HepG2 (cell line): ENCODE measurements around the gene GNL3. TPM values are rescaled to one million over a fixed set of nuclear protein-coding genes. Genes with fewer than 3 reads are reported as not detected.

Source experiments
- CREBL2 ChIP-seq: sonication (generic); formaldehyde crosslinking; IDR thresholded peaks from 2 replicates; pipeline ENCODE4 v1.8.1; 2023; ENCODE audit warnings: missing genetic modification reagents, mild to moderate bottlenecking, borderline replicate concordance
- DNMT1 ChIP-seq: sonication (generic); formaldehyde crosslinking; IDR thresholded peaks from 2 replicates; pipeline ENCODE4 v1.5.1; 2020; ENCODE audit warnings: mild to moderate bottlenecking, missing genetic modification reagents
- EP300 ChIP-seq, 3 experiments: sonication (generic) in 1 of 3; formaldehyde crosslinking in 1 of 3; IDR thresholded peaks; 2 replicates each; pipeline versions ENCODE4 v1.5.1 to v1.6.1; 2011 to 2020; ENCODE audit warnings: low read depth in 2 of 3, low read length in 2 of 3, borderline replicate concordance in 1 of 3, improper control_type of control experiment in 1 of 3, mild to moderate bottlenecking in 1 of 3, missing genetic modification reagents in 1 of 3, moderate library complexity in 1 of 3
- HDAC2 ChIP-seq: sonication (generic); formaldehyde crosslinking; IDR thresholded peaks from 2 replicates; pipeline ENCODE4 v1.4.0; 2020; ENCODE audit warnings: missing genetic modification reagents
- KAT7 ChIP-seq: IDR thresholded peaks from 2 replicates; pipeline ENCODE4 v1.6.1; 2018; ENCODE audit warnings: borderline replicate concordance, missing compliant biosample characterization
- MAZ ChIP-seq, 2 experiments: sonication (generic) in 1 of 2; formaldehyde crosslinking in 1 of 2; IDR thresholded peaks; 2 replicates each; pipeline versions ENCODE4 v1.5.0 to v1.6.1; 2012 to 2020; ENCODE audit warnings: low read depth in 2 of 2, mild to moderate bottlenecking in 2 of 2, borderline replicate concordance in 1 of 2, improper control_type of control experiment in 1 of 2, low read length in 1 of 2, missing genetic modification reagents in 1 of 2, moderate library complexity in 1 of 2
- MXD1 ChIP-seq: sonication (generic); formaldehyde crosslinking; IDR thresholded peaks from 2 replicates; pipeline ENCODE4 v1.4.0; 2020; ENCODE audit warnings: mild to moderate bottlenecking, missing genetic modification reagents
- NCOA2 ChIP-seq: sonication (generic); formaldehyde crosslinking; IDR thresholded peaks from 2 replicates; pipeline ENCODE4 v1.8.0; 2022; ENCODE audit warnings: inconsistent platforms
- PAX8 ChIP-seq: sonication (generic); formaldehyde crosslinking; IDR thresholded peaks from 2 replicates; pipeline ENCODE4 v1.8.0; 2022; ENCODE audit warnings: mild to moderate bottlenecking, missing genetic modification reagents, borderline replicate concordance
- PBX3 ChIP-seq: sonication (generic); formaldehyde crosslinking; IDR thresholded peaks from 2 replicates; pipeline ENCODE4 v1.8.1; 2023; ENCODE audit warnings: missing genetic modification reagents, inconsistent platforms, borderline replicate concordance
- PPARG ChIP-seq: conservative IDR thresholded peaks from 2 replicates; pipeline ENCODE4 v1.6.1; 2016; ENCODE audit warnings: missing biosample characterization, missing genetic modification reagents
- SP4 ChIP-seq: sonication (generic); formaldehyde crosslinking; IDR thresholded peaks from 2 replicates; pipeline ENCODE4 v1.8.1; 2023; ENCODE audit warnings: mild to moderate bottlenecking, missing genetic modification reagents
- TCF7 ChIP-seq: sonication (generic); IDR thresholded peaks from 2 replicates; pipeline ENCODE4 v1.6.1; 2016; ENCODE audit warnings: antibody characterized with exemption, low read depth
- ZBTB2 ChIP-seq: sonication (generic); formaldehyde crosslinking; IDR thresholded peaks from 2 replicates; pipeline ENCODE4 v1.8.0; 2022; ENCODE audit warnings: low read depth, missing genetic modification reagents
- ZBTB39 ChIP-seq: sonication (generic); formaldehyde crosslinking; IDR thresholded peaks from 2 replicates; pipeline ENCODE4 v1.5.0; 2020; ENCODE audit warnings: missing genetic modification reagents
- ZFP41 ChIP-seq: sonication (generic); formaldehyde crosslinking; IDR thresholded peaks from 2 replicates; pipeline ENCODE4 v1.4.0; 2020; ENCODE audit warnings: mild to moderate bottlenecking, missing genetic modification reagents, borderline replicate concordance
- ZMAT3 ChIP-seq: sonication (generic); formaldehyde crosslinking; conservative IDR thresholded peaks from 2 replicates; pipeline ENCODE4 v1.7.0; 2021; ENCODE audit warnings: missing genetic modification reagents
- ZNF121 ChIP-seq: sonication (generic); formaldehyde crosslinking; IDR thresholded peaks from 2 replicates; pipeline ENCODE4 v1.5.0; 2020; ENCODE audit warnings: mild to moderate bottlenecking, missing genetic modification reagents
- ZNF564 ChIP-seq: sonication (generic); formaldehyde crosslinking; IDR thresholded peaks from 2 replicates; pipeline ENCODE4 v1.8.1; 2023; ENCODE audit warnings: mild to moderate bottlenecking, missing genetic modification reagents
- ZNF570 ChIP-seq: sonication (generic); formaldehyde crosslinking; IDR thresholded peaks from 2 replicates; pipeline ENCODE4 v1.4.0; 2020; ENCODE audit warnings: mild to moderate bottlenecking, missing genetic modification reagents, borderline replicate concordance
- ZNF577 ChIP-seq: sonication (generic); formaldehyde crosslinking; IDR thresholded peaks from 2 replicates; pipeline ENCODE4 v1.4.0; 2020; ENCODE audit warnings: mild to moderate bottlenecking, low read depth, missing genetic modification reagents, borderline replicate concordance
- polyA plus RNA-seq, 8 experiments: library from polyadenylated mRNA; depleted of rRNA in 3 of 8; stranded (reverse) in 7 of 8; unstranded in 1 of 8; fragments of >200 nt; fragmentation: Illumina TruSeq in 4 of 8; extraction: Trizol in 4 of 8; gene quantifications; 2 replicates each; pipeline versions ENCODE4 v1.2.1 to v1.2.3, GENCODE V29; 2011 to 2016; ENCODE audit warnings: low read depth in 4 of 8, missing spikeins in 1 of 8, mixed read lengths in 1 of 8; ENCODE audit not compliant: insufficient read depth in 1 of 8
- total RNA-seq, 5 experiments: library from RNA; depleted of rRNA; stranded (reverse); fragments of >200 nt; fragmentation: Illumina TruSeq; extraction: Trizol; gene quantifications; 2 replicates each; pipeline ENCODE4 v1.2.3, GENCODE V29; 2016; ENCODE audit warnings: low read depth in 1 of 5

Gene GNL3
- total and polyA plus RNA-seq, 2 of the 13 experiments (the other 11 are each of a cell fraction or from before 2014, with no cell fraction given): 129 to 257 TPM

- TF ChIP-seq PBX3 (CRISPR knock-in tag): no peak
- no peak for TF ChIP-seq PAX8
- TF ChIP-seq MXD1 (CRISPR knock-in tag): peak; percentile 85; the same call in 1 of the 2 replicates
- peak; percentile 91 for TF ChIP-seq KAT7 (CRISPR knock-in tag)
- TF ChIP-seq HDAC2 (CRISPR knock-in tag): peak; percentile 69; the same call in 1 of the 2 replicates
- TF ChIP-seq PPARG (CRISPR knock-in tag): no peak
- TF ChIP-seq EP300 (IDR thresholded peaks at IDR 0.05; ENCODE audit: low read depth in 2 of 2, low read length in 2 of 2): 0 out of 4 replicates have a peak, but pooled peaks of 1 of the 2 experiments have one; percentile 14
- 0 out of 2 replicates have a peak, but pooled peaks have one; percentile 43 for TF ChIP-seq EP300 (CRISPR knock-in tag; IDR thresholded peaks at IDR 0.05; ENCODE audit: borderline replicate concordance)
- no peak; the same call in 1 of the 2 replicates for TF ChIP-seq ZFP41 (CRISPR knock-in tag)
- TF ChIP-seq ZBTB2: no peak
- 0 out of 2 replicates have a peak, but pooled peaks have one; percentile 8 for TF ChIP-seq ZNF577 (CRISPR knock-in tag)
- peak; percentile 72 for TF ChIP-seq SP4 (CRISPR knock-in tag)
- TF ChIP-seq ZMAT3 (CRISPR knock-in tag): peak; percentile 73; the same call in 1 of the 2 replicates
- no peak for TF ChIP-seq CREBL2 (CRISPR knock-in tag)
- TF ChIP-seq DNMT1 (CRISPR knock-in tag): 0 out of 2 replicates have a peak, but pooled peaks have one; percentile 20
- peak; percentile 81; the same call in 1 of the 2 replicates for TF ChIP-seq ZNF564
- TF ChIP-seq ZNF570 (CRISPR knock-in tag): no peak
- no peak for TF ChIP-seq NCOA2
- TF ChIP-seq TCF7: no peak
- peak; percentile 65; the same call in 1 of the 2 replicates for TF ChIP-seq ZNF121 (CRISPR knock-in tag)
- TF ChIP-seq MAZ (IDR thresholded peaks at IDR 0.05; ENCODE audit: borderline replicate concordance, low read depth, low read length): no peak; the same call in 1 of the 2 replicates
- peak; percentile 53; the same call in 1 of the 2 replicates for TF ChIP-seq MAZ (CRISPR knock-in tag; IDR thresholded peaks at IDR 0.05; ENCODE audit: low read depth)
- TF ChIP-seq ZBTB39: no peak
Observed at GRCh38 chr3:52705688-52706686, 20.2 kb downstream of the GNL3 start, which contains the start of the genes GLT8D1 and SPCS1 (continued).
